ENCODE measurements around the gene PAK6.
A peak's percentile ranks its signal among the peaks of the same experiment; 100 is the strongest.

Gene PAK6

DNA sequence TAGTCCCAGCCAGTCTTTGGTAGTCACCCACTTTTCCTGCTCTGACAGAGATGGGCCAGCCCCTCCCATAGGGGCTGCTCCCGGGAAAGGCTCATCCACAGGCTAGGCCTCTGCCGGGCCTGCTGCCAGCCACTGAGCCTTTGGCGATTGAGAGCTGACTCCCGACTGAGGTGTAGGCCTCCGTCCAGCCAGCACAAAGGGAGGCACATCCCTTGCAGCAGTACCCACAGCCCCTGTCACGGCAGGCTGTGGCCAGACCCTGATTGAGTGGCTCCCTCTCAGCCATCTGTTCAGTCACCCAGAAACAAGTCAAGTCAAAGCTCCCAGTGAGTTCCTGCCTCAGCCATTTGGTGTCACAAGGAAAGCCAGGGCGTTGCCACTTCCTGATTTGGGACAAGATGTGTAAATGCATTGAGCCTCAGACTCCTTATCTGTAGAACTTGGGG, 6.2 kb upstream of the PAK6 start:
- DNase-seq (ENCODE audit: low read depth) = no peak
- TF ChIP-seq, protein P1, sequence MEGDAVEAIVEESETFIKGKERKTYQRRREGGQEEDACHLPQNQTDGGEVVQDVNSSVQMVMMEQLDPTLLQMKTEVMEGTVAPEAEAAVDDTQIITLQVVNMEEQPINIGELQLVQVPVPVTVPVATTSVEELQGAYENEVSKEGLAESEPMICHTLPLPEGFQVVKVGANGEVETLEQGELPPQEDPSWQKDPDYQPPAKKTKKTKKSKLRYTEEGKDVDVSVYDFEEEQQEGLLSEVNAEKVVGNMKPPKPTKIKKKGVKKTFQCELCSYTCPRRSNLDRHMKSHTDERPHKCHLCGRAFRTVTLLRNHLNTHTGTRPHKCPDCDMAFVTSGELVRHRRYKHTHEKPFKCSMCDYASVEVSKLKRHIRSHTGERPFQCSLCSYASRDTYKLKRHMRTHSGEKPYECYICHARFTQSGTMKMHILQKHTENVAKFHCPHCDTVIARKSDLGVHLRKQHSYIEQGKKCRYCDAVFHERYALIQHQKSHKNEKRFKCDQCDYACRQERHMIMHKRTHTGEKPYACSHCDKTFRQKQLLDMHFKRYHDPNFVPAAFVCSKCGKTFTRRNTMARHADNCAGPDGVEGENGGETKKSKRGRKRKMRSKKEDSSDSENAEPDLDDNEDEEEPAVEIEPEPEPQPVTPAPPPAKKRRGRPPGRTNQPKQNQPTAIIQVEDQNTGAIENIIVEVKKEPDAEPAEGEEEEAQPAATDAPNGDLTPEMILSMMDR (IDR thresholded peaks at IDR 0.05; ENCODE audit: low read depth, low read length, missing control alignments) = no peak
- in situ Hi-C loops (cut with HindIII; ENCODE audit: low sequenced_read_pairs) = no loop called here
- H3K4me3 ChIP-seq (ENCODE audit: low read depth, low read length) = no peak overlapping the region

DNA sequence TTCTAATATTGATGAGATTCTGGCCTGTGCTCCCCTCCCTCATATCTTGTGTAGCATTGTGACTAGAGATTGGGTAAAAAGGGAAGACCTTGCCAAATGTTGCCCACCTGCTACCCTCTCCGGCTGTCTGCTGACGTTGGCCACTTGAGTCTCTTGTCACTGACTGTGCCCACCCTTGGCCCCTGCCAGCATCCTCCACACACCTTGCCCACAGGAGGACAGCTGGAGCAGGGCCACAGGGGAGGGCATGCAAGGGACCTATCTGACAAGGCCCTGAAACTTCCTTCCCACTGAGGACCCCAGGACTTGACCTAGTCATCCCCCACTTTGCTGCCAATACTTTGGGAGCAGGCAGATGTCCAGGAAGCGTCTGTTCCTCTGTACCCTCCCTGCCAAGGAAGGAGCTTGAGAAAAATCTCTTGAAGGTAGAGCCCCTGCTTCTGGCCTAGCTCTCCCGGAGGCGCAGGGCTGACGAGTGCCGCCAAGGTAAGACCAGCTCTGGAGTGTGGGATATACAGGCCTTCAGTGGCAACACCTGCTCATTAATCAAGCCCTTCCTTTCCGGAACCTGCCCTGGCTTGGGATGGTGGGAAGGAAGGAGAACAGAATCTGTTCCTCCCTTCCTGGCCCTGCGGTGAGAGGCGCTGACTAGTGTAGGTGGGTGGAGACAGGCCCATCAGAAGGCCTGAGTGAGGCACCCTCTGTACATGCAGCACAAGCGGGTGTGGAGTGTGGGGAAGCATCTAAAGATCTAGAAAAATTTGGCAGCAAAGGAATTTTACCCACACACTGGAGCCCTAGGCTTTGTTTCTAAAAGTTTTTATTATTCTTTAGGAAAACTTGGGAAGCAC, 4.9 kb upstream of the PAK6 start:
- in situ Hi-C loops (cut with HindIII; ENCODE audit: low sequenced_read_pairs) = no loop called here
- TF ChIP-seq, protein P1 (IDR thresholded peaks at IDR 0.05; ENCODE audit: low read depth, low read length, missing control alignments) = no peak
- DNase-seq (ENCODE audit: low read depth) = no peak
- H3K4me3 ChIP-seq (ENCODE audit: low read depth, low read length) = no peak overlapping the region

DNA sequence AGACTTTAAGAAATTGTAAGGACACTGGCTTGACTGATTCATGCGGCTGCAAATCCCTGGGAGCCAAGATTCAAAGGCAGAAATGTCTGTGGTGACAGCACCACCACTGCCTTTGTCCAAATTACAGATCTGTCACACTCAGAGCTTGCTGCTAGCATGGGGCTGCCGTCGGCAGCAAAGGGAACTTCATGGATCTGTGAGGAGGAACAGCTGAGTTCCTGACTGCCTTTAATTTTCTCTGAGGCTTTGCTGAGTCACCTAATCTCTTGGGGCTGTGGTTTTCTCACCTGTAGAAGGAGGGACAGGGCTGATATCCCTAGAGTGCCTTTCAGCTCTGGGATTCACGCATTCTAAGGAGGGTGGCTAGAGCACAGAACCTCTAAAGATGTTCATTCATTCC, 4.1 kb upstream of the PAK6 start:
- TF ChIP-seq, protein P1 (IDR thresholded peaks at IDR 0.05; ENCODE audit: low read depth, low read length, missing control alignments) = no peak
- H3K4me3 ChIP-seq (ENCODE audit: low read depth, low read length) = no peak overlapping the region
- in situ Hi-C loops (cut with HindIII; ENCODE audit: low sequenced_read_pairs) = no loop called here
- no peak for DNase-seq (ENCODE audit: low read depth)

DNA sequence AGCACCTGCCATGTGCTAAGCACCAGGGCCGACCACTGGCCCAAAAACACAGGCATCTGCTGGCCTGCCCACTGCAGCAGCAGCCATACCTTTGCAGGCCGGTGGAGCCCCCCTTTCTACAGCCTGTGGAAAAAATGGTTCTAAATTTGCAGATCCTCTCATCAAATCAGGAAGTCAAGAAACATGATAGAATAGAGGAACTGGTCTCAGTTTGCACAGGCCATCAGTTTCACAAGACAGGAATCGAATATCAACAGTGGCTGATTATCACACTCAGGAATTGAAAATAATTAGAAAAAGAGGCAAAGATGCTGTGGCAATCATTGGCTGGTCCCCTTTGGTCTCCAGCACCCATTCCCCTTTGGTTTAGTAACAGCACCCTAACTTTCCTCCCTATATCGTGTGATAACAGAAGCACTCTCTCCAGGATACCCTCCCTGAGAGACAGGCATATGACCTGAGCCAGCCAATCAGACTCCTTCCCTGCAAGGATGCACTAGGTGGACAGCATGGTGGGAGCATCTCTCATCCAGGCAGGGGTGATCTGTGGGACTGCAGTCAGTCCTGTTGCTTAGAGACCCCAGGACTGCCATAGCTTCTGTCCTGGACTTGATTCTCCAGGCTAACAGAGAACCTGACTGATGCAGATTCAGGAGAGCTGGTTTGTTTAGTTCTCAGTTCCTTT, 3.5 kb upstream of the PAK6 start:
- no peak overlapping the region for H3K4me3 ChIP-seq (ENCODE audit: low read depth, low read length)
- DNase-seq (ENCODE audit: low read depth) = no peak
- in situ Hi-C loops (cut with HindIII; ENCODE audit: low sequenced_read_pairs) = no loop called here
- TF ChIP-seq, protein P1 (IDR thresholded peaks at IDR 0.05; ENCODE audit: low read depth, low read length, missing control alignments) = no peak

DNA sequence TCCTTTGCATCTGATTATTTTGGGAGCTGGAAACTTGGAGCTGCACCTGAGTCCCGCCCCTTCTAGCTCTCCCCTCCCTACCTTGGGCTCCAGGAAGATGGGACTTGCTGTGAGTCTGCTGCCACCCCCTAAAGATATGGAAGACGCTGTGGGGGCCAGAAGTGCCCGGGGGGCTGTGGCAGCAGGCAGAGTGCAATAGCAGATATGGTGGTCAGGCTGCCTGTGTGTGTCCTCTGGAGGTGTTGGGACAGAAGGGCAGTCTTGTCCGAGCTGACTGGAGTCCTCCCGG, 485 bp downstream of the PAK6 start:
- TF ChIP-seq, protein P1 (IDR thresholded peaks at IDR 0.05; ENCODE audit: low read depth, low read length, missing control alignments) = no peak
- no peak for DNase-seq (ENCODE audit: low read depth)
- H3K4me3 ChIP-seq (ENCODE audit: low read depth, low read length) = peak overlapping the region; percentile 27
- in situ Hi-C loops (cut with HindIII; ENCODE audit: low sequenced_read_pairs) = no loop called here

DNA sequence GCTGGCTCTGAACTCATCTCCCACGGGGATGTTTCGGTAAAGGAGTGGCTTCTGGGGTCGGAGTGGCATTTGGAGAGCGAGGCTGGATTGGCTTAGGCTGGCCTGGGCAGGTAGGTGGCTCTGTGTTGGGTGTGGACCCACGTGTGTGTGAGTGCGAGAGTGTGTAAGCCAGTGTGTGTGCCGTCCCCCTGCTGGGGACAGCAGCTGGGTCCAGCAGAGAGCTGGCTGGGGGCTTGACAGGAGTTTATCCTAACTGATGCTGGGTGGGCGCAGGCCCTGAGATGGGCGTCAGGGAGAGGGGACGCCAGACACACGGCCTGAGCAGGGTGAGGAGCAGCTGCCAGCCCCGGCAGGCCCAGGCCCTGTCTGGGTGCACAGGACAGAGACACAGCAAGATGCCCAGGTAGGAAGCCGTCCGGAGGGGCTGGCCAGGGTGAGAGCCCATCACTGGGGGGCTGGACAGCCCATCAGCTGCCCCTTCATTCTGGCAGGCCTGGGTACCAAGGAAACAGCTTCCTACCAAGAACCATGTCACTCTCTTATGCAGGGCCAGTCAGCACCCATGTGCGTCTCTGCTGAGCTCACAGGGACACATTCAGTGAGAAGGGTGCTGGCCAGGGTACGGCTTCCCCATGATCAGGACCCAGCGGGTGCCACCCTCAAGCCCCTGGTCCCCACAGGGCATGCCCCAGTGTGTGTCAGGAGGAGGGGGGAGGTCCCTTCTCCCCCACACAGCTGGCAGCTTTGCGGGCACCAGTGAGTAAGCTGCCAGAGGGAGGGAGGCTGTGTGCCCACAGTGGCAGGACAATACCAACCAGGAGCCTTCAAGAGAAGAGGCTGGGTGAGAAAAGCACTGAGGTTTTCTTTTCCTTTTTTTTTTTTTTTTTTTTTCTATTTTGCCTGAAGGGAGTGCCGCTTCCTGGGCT, 1.1 kb downstream of the PAK6 start:
- TF ChIP-seq, protein P1 (IDR thresholded peaks at IDR 0.05; ENCODE audit: low read depth, low read length, missing control alignments) = no peak
- no peak for DNase-seq (ENCODE audit: low read depth)
- no peak overlapping the region for H3K4me3 ChIP-seq (ENCODE audit: low read depth, low read length)
- in situ Hi-C loops (cut with HindIII; ENCODE audit: low sequenced_read_pairs) = no loop called here
